PC-9 (cell line): Measurements from ENCODE around the gene OGDHL.

Source experiments
- EZH2 ChIP-seq: fragments of 200-600 bp; sonication (generic); IDR thresholded peaks from 2 replicates; pipeline ENCODE4 v1.8.0; 2017; ENCODE audit warnings: antibody characterized with exemption, low read depth
- TF ChIP-seq, protein P1 (sequence below): fragments of 200-600 bp; sonication (generic); conservative IDR thresholded peaks from 2 replicates; pipeline ENCODE4 v1.6.1; 2017; ENCODE audit warnings: mixed run types, antibody characterized with exemption, mild to moderate bottlenecking, moderate library complexity

DNA sequence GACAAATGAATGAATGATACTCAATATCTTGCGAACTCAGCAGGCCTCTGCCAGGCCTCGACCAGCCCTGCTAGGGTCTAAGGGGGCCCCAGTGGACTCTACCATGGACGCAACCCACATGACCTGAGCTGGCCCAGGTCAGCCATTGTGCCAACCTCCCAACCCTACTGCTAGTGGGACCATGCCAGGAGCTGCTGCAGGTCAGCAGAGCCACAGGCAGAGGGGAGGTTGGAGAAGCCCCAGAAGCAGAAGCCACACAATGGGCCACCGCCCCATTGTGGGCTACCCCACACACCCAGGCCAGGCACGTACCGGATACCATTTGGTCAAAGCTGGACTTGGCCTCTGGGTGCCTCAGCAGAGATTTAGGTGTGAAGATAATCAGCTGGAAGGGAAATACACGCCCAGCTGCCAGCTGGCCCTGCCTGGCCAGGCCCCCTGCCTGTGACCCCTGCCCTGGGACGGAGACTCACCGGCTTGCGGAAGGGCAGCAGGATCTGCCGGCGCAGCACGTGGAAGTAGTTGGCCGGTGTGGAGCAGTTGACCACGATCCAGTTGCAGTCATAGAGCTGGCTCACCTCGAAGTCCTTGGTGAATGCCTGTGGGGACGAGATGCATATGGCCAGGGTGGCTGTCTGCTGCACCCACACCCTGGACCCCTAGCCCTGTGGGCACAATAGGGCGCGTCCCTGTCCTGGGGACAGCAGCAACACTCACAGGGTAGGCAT lies 24.5 kb downstream of the OGDHL start:
- TF ChIP-seq, protein P1, sequence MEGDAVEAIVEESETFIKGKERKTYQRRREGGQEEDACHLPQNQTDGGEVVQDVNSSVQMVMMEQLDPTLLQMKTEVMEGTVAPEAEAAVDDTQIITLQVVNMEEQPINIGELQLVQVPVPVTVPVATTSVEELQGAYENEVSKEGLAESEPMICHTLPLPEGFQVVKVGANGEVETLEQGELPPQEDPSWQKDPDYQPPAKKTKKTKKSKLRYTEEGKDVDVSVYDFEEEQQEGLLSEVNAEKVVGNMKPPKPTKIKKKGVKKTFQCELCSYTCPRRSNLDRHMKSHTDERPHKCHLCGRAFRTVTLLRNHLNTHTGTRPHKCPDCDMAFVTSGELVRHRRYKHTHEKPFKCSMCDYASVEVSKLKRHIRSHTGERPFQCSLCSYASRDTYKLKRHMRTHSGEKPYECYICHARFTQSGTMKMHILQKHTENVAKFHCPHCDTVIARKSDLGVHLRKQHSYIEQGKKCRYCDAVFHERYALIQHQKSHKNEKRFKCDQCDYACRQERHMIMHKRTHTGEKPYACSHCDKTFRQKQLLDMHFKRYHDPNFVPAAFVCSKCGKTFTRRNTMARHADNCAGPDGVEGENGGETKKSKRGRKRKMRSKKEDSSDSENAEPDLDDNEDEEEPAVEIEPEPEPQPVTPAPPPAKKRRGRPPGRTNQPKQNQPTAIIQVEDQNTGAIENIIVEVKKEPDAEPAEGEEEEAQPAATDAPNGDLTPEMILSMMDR: no peak
- no peak for TF ChIP-seq EZH2
